ENCODE measurements around the gene MCF2.

MCF2 gene

GRCh38 chrX:139554376-139554775, 153.6 kb downstream of the MCF2 start:
- Mint-ChIP-seq H3K27me3 (peaks cover 6% of the 10 kb centered on the region), H3K27ac (no peak overlapping the region), H3K36me3 (ENCODE audit: low read depth) (no peaks in the 10 kb centered on the region), H3K4me3 (no peak overlapping the region), H3K4me1 (ENCODE audit: low read depth) (peaks cover 11% of the 10 kb centered on the region), H3K9me3 (no peaks in the 10 kb centered on the region)

GRCh38 chrX:139544591-139544990, 163.4 kb downstream of the MCF2 start:
- H3K9me3 Mint-ChIP-seq: no peaks in the 10 kb centered on the region
- H3K36me3 Mint-ChIP-seq (ENCODE audit: low read depth): no peaks in the 10 kb centered on the region
- peaks cover 4% of the 10 kb centered on the region for H3K27me3 Mint-ChIP-seq
- H3K4me1 Mint-ChIP-seq (ENCODE audit: low read depth): no peaks in the 10 kb centered on the region
- no peak overlapping the region for H3K4me3 Mint-ChIP-seq
- H3K27ac Mint-ChIP-seq: no peak overlapping the region

GRCh38 chrX:139543920-139544319, 164.0 kb downstream of the MCF2 start:
- no peaks in the 10 kb centered on the region for H3K4me1 Mint-ChIP-seq (ENCODE audit: low read depth)
- H3K27ac Mint-ChIP-seq: no peak overlapping the region
- H3K36me3 Mint-ChIP-seq (ENCODE audit: low read depth): no peaks in the 10 kb centered on the region
- no peak overlapping the region for H3K4me3 Mint-ChIP-seq
- peaks cover 4% of the 10 kb centered on the region for H3K27me3 Mint-ChIP-seq
- no peaks in the 10 kb centered on the region for H3K9me3 Mint-ChIP-seq

GRCh38 chrX:139542652-139543051, 165.3 kb downstream of the MCF2 start:
- H3K4me1 Mint-ChIP-seq (ENCODE audit: low read depth): no peaks in the 10 kb centered on the region
- peaks cover 4% of the 10 kb centered on the region for H3K27me3 Mint-ChIP-seq
- no peak overlapping the region for H3K4me3 Mint-ChIP-seq
- H3K36me3 Mint-ChIP-seq (ENCODE audit: low read depth): no peaks in the 10 kb centered on the region
- H3K27ac Mint-ChIP-seq: no peak overlapping the region
- no peaks in the 10 kb centered on the region for H3K9me3 Mint-ChIP-seq

GRCh38 chrX:139538907-139539790, 168.8 kb downstream of the MCF2 start:
- H3K9me3 Mint-ChIP-seq: no peaks in the 10 kb centered on the region

GRCh38 chrX:139533444-139533843, 174.5 kb downstream of the MCF2 start:
- H3K36me3 Mint-ChIP-seq (ENCODE audit: low read depth): no peaks in the 10 kb centered on the region
- H3K4me1 Mint-ChIP-seq (ENCODE audit: low read depth): no peaks in the 10 kb centered on the region
- no peak overlapping the region for H3K27ac Mint-ChIP-seq
- H3K27me3 Mint-ChIP-seq: no peaks in the 10 kb centered on the region
- no peak overlapping the region for H3K4me3 Mint-ChIP-seq
- no peaks in the 10 kb centered on the region for H3K9me3 Mint-ChIP-seq

More at GRCh38 chrX:139538907-139539790, 168.8 kb downstream of the MCF2 start:
- Mint-ChIP-seq H3K4me3 (no peak overlapping the region), H3K4me1 (ENCODE audit: low read depth) (no peaks in the 10 kb centered on the region), H3K27me3 (peaks cover 4% of the 10 kb centered on the region), H3K36me3 (ENCODE audit: low read depth) (no peaks in the 10 kb centered on the region), H3K27ac (no peak overlapping the region)

- Mint-ChIP-seq H3K27ac (no peak overlapping the region), H3K4me1 (ENCODE audit: low read depth) (no peaks in the 10 kb centered on the region), H3K9me3 (no peaks in the 10 kb centered on the region), H3K27me3 (no peaks in the 10 kb centered on the region), H3K36me3 (ENCODE audit: low read depth) (no peaks in the 10 kb centered on the region), H3K4me3 (no peak overlapping the region)
Observed at GRCh38 chrX:139532834-139533233, 175.1 kb downstream of the MCF2 start.
